PFSK-1 (cell line): ENCODE measurements around the gene TRIM44.

Experiments used
- POLR2AphosphoS5 ChIP-seq: IDR thresholded peaks from 2 replicates; pipeline ENCODE4 v1.6.1; 2012; ENCODE audit warnings: low read depth, mild to moderate bottlenecking, control low read depth, low read length, moderate library complexity
- SIN3A ChIP-seq: IDR thresholded peaks from 2 replicates; pipeline ENCODE4 v1.6.1; 2012; ENCODE audit warnings: mild to moderate bottlenecking, low read length, moderate library complexity, borderline replicate concordance; ENCODE audit not compliant: insufficient read depth
- TAF1 ChIP-seq: IDR thresholded peaks from 2 replicates; pipeline ENCODE4 v1.6.1; 2012; ENCODE audit warnings: low read length, control low read depth, borderline replicate concordance; ENCODE audit not compliant: insufficient read depth

DNA sequence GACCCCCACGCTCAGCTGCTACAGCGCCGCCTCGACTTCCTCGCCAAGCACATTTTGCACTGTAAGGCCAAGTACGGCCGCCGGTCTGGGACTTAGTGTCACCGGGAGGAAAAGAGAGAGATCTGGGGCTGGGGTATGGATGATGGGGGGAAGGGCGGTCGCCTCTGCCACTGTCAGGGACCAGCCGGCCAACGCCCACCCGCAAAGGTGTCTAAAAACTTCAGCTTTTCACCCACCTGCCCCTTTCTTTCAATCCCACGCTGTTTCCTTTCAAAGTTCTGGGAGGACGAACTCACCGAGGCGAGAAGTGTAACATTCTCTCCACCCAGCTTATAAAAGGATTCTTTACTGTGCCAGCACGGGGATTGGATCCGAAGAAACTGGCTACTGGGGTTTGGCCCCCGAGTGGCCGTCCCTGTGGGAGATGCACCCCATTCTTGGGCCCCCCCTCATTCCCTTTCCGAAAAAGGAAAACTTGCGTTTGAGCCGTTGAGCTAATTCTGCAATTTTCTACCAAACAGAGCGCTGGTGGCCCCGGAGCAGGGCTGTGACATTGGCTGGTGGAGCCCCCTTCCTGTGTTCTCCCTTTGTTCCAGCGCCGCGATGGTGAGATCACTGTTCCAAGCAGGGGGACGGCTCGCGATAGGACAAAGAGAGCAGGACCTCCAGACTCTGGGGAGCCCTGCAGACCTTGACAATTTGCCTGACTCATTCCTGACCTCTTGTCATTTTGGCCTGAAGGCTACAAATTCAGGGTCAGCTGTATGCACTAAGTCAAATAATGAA is 42.5 kb upstream of the TRIM44 start:
- TF ChIP-seq POLR2AphosphoS5, result 0 out of 2 replicates have a peak, but pooled peaks have one; percentile 10
- TF ChIP-seq SIN3A, result no peak; the same call in 1 of the 2 replicates
- peak; percentile 26; the same call in 1 of the 2 replicates for TF ChIP-seq TAF1
